NB4 (cell line): ENCODE results near the gene CFAP52.
"Not testable (repeated sequence)": the region's sequence is repeated elsewhere in the genome, so short reads cannot be mapped to it uniquely, and the experiment has no call there.

Experiments
- DNase-seq: peaks from one replicate; pipeline ENCODE4 v3.0.0; 2010; ENCODE audit warnings: low read depth
- H3K4me3 ChIP-seq: one replicate; pipeline ENCODE4 v1.5.1; 2011; ENCODE audit warnings: mild to moderate bottlenecking, low read depth, low read length, moderate library complexity
- CTCF ChIP-seq: IDR thresholded peaks from one replicate; pipeline ENCODE4 v1.5.1; 2012; ENCODE audit warnings: low read depth, low read length
- MYC ChIP-seq: IDR thresholded peaks from 2 replicates; pipeline ENCODE4 v1.6.1; 2011; ENCODE audit warnings: low read depth, low read length
- POLR2A ChIP-seq: IDR thresholded peaks from 2 replicates; pipeline ENCODE4 v1.6.1; 2011; ENCODE audit warnings: mild to moderate bottlenecking; ENCODE audit not compliant: insufficient read length; ENCODE audit errors: extremely low read depth
- TF ChIP-seq, protein P1 (sequence below): IDR thresholded peaks from 2 replicates; pipeline ENCODE4 v1.6.1; 2011; ENCODE audit warnings: low read depth, low read length

The CFAP52 gene

DNA sequence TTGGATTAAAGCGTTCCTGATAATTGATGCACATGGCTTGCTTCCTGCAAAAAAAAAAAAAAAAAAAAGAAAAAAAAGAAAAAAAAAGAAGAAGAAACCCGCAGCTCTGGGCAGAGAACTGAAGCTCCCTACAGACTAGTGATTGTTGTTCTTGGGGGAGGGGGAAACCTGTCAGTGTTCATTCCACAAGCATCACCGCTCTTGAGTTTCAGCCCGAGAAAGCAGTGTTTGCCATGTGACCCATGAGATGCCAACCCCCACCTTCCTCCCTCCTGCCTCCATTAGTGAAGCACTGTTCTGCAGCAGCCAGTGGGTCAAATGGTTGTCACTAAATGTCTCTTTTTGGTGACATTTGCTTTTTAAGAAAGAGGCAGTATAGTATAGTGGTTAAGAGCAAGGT is 70.6 kb downstream of the CFAP52 start:
- TF ChIP-seq MYC = no peak
- TF ChIP-seq POLR2A = no peak
- TF ChIP-seq CTCF = no peak
- TF ChIP-seq, protein P1, sequence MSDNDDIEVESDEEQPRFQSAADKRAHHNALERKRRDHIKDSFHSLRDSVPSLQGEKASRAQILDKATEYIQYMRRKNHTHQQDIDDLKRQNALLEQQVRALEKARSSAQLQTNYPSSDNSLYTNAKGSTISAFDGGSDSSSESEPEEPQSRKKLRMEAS = no peak
- no peak overlapping the region for H3K4me3 ChIP-seq
- DNase-seq = no peak

DNA sequence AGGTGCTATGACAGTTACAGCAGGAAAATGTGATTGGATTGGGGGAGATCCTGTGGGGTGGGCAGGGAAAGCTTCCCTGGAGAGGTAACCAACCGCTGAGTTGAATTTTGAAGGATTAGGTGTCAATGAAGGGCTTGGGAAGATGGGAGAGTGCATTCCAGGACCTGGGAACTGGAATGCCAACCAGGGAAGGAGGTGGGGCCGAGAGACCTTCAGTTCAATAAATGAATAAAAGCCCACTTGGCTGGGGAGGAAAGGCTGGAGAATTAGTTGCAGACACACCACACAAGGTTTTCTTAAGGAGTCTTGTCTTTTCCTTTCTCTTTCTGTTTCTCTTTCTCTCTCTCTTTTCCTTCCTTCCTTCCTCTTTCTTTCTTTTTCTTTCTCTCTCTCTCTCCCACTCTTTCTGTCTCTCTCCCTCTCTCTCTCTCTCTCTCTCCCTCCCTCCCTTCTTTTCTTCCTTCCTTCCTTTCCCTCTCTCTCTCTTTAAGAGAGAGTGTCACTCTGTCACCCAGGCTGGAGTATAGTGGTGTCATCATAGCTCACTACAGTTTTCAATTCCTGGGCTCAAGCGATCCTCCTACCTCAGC is 72.2 kb downstream of the CFAP52 start:
- no peak for DNase-seq
- TF ChIP-seq CTCF = no peak
- TF ChIP-seq, protein P1 = no peak
- TF ChIP-seq MYC = no peak
- TF ChIP-seq POLR2A = no peak
- no peak overlapping the region for H3K4me3 ChIP-seq

DNA sequence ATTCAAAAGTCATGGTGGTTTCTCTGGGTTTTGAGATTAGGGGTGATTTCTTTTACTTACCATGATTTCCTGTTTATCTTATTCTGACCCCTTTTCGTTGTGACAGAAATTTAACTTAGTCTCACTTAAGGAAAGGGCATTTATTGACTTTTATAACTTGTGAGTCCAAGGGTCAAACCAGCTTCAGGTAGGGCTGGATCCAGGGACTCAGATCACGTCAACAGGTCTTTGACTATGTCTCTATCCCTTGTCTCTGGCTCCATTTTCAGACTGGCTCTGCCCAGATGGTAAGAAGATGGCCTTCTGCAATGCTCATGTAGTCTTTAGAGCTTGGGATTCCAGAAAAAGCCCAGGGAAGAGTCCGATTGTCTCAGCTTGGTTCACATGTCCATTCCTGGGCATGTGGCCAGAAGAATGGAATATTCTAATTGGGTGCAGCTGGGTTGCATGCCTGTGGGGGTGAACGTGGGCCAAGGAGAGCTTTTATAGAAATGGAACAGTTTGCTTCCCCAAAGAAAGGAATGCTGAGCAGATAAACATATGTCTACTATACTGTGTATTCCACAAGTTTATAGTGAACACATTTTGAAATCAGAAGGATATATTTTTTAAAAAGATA is 82.3 kb downstream of the CFAP52 start:
- H3K4me3 ChIP-seq = no peak overlapping the region
- DNase-seq = no peak
- TF ChIP-seq MYC = no peak
- no peak for TF ChIP-seq POLR2A
- TF ChIP-seq, protein P1 = no peak
- TF ChIP-seq CTCF = no peak

- TF ChIP-seq, protein P1 = no peak
- TF ChIP-seq MYC (no peak), CTCF (no peak), POLR2A (no peak)
- H3K4me3 ChIP-seq = no peak overlapping the region
- no peak for DNase-seq
Observed at GRCh38 chr17:9661027-9661426, 84.6 kb downstream of the CFAP52 start.

GRCh38 chr17:9663511-9663910 is 87.1 kb downstream of the CFAP52 start:
- not testable (repeated sequence) for DNase-seq, H3K4me3 ChIP-seq

DNA sequence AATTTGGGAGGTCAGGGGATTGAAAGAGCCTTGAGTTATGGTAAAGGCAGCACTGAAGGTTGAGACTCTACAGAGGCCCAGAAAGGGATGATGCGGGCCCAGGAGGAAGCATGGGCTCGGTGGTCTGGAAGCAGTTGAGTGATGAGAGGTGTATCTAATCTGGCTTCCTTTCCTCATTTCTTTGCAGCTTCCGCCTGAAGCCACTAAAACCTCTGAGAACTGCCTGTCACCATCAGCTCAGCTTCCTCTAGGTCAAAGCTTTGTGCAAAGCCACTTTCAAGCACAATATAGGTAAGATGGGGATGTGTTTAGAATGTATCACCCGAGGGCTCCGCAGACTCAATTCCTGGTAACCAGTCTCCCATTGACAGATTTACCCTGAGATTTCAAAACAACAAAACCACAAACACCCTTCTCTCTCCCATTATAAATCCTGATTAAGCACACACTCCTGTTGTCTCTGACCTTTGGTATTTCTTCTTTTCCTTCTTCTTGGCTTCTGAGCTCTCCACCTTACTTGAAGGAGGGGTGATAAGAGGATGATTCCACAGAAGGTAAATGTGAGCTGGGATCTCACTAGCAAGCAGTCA is 90.1 kb downstream of the CFAP52 start:
- H3K4me3 ChIP-seq = no peak overlapping the region
- TF ChIP-seq, protein P1 = no peak
- TF ChIP-seq POLR2A = no peak
- TF ChIP-seq CTCF = no peak
- no peak for TF ChIP-seq MYC

More for the DNA sequence above, 90.1 kb downstream of the CFAP52 start:
- no peak for DNase-seq
